Measurements from ENCODE around the gene GMEB1.
"Not testable (repeated sequence)": the region's sequence is repeated elsewhere in the genome, so short reads cannot be mapped to it uniquely, and the experiment has no call there.

Gene GMEB1

DNA sequence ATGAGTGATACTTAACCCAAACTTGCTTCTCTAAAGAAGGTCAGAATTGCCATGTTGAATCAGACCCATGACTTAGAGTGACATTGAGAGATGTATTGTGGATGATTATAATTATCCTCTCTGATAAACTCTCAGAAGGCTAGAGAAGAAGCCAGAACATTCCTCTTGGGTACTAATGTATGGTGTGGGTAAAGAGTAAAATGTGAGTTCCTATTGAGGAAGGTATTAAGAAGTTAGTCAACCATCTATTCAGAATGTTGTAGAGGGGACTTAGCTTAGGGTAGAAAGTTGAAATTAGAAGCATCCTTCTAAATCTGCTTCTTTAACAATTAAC, 7.3 kb downstream of the GMEB1 start:
- no peak for DNase-seq

DNA sequence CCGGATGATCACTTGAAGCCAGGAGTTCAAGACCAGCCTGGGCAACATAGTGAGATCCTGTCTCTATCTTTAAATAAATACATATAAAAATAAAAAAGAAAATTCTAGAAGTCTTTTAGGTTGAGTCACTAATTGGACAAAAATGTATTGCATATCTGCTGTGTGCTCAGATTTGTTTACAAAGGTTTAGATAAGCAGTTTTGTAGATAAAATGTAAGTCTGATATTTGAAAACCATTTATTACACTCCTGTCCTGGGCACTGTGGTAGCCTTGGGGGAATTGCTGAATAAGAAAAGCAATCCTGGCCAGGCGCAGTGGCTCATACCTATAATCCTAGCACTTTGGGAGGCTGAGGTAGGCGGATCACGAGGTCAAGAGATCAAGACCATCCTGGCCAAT, 11.6 kb downstream of the GMEB1 start:
- DNase-seq: no peak

DNA sequence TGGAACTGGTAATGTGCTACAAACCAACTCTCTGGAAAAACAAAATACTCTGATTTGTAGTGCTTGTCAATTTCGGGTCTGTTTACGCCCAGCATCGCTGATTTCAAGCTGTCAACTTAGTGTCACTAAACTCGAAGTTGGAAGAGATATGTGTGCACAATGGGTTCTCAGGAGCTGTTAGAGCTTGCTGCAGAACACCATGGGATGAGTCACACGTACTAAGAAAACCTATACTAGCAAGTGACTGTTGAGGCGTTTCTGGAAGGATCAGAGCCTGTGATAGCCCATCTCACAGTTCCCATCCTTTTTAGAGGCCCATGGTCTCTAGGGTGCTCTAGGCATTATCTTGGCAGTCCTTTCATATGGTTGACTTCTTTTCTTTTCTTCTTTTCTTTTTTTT, 14.3 kb downstream of the GMEB1 start:
- no peak for DNase-seq

DNA sequence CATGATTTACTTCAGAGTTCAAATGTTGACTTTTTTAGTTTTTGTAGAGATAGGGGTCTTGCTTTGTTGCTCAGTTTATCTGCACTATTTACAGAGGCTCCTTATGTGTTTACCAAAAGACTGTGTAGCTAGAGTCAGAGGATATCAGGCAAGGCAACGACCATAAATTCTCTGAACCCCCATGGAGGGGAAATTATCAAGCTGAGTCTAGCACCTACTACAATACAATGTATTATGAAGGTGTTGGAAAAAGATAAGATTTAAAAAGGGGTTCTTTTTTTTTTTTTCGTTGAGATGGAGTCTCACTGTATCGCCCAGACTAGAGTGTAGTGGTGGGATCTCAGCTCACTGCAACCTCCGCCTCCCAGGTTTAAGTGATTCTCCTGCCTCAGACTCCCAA, 16.4 kb downstream of the GMEB1 start:
- no peak for DNase-seq

DNA sequence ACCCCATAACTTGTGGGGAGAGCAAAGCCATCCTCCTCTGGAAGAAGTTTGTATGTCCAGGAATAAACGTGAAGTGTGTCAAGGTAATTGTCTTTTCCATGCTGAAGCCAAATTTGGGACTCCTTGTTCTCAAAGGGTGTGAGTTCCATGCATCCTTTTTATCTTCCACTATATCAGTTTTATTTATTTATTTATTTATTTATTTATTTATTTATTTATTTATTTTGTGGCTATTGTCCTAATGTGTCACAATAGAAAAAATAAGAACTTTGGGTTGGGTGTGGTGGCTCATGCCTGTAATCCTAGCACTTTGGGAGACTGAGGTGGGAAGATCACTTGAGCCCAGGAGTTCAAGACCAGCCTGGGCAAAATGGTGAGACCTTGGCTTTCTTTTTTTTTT, 23.0 kb downstream of the GMEB1 start:
- not testable (repeated sequence) for DNase-seq

DNA sequence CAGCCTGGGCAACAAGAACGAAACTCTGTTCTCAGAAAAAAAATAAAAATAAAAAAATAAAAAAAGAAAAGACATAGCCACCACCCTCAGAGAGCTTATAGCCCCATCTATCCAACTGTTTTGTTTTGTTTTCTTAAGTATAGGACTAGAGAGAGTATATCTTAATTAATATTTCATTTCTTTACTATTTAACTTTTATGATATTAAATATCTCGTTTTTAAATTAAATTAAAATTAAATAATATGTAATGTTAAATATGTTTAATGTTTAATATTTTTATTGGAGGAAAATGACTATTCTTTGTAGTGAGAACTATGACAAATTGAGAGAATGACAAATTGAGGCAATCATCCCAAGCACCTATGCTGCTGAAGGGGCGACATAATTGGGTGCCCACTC, 35.0 kb downstream of the GMEB1 start:
- no peak for DNase-seq

GRCh38 chr1:28716336-28716735, 47.8 kb downstream of the GMEB1 start:
- DNase-seq: no peak

GRCh38 chr1:28718166-28718565, 49.6 kb downstream of the GMEB1 start:
- no peak for DNase-seq

DNA sequence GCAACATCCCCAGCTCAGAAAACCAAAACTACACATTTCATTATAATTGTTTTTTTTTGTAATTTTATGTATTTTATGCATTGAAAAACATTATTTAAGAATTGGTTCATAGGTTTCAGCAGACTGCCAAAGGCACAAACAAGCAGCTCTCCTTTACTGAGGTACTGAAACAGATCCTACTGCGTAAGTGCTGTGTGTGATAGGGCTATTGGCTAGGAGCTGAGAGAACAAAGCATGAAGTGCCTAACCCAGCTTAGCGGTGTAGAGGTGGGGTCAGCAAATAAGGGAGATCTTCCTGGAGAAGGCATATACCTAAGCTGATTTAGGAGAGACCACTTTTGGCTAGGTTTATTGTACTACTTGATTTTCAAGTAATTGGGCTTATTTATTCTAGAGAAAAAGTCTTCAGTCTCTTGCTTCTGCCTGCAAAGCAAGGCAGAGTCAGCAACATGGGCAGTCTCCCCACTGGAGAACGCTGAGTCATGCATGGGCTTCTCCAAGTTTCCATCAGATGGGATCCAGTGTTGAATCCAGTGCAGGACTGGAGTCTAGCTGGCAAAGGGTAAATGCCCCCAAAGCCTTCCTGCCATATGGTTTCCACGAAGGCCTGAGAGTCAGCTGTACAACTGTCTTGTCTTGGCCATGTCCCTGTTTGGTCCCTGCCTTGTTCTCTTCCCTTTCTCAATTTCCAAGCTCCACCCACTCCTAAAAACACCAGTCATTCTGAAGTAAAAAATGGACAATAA, 50.2 kb downstream of the GMEB1 start:
- DNase-seq: no peak

DNA sequence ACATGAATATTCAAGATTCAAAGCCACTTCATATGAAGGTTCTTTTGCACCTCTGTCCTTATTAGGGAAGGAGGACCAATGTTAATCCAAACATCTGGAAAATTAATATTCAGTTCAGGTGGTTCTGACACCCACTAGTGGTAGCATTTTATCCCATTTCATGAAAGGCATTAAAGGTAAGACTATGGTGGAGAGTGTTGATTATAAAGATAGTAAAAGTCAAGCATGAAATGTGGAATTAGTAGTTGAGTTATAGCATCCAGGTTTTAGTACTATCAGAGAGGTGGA, 50.7 kb downstream of the GMEB1 start:
- no peak for DNase-seq

GRCh38 chr1:28720376-28720775, 51.8 kb downstream of the GMEB1 start:
- DNase-seq: no peak

- not testable (repeated sequence) for DNase-seq
Measured at GRCh38 chr1:28721927-28722326, 53.3 kb downstream of the GMEB1 start.

DNA sequence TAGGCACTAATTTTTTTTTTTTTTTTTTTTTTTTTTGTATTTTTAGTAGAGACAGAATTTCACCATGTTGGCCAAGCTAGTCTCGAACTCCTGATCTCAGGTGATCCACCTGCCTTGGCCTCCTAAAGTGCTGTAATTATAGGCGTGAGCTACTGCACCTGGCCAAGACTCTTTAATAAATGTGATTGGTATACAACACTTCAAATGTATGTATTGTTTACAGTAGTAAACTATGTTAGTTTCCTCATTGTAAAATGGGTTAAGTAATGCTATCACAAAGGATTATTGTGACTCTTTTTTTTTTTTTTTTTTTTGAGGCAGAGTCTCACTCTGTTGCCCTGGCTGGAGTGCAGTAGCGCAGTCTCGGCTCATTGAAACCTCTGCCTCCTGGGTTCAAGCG, 56.8 kb downstream of the GMEB1 start:
- not testable (repeated sequence) for DNase-seq

GRCh38 chr1:28735961-28736449, 67.4 kb downstream of the GMEB1 start:
- DNase-seq: no peak

DNA sequence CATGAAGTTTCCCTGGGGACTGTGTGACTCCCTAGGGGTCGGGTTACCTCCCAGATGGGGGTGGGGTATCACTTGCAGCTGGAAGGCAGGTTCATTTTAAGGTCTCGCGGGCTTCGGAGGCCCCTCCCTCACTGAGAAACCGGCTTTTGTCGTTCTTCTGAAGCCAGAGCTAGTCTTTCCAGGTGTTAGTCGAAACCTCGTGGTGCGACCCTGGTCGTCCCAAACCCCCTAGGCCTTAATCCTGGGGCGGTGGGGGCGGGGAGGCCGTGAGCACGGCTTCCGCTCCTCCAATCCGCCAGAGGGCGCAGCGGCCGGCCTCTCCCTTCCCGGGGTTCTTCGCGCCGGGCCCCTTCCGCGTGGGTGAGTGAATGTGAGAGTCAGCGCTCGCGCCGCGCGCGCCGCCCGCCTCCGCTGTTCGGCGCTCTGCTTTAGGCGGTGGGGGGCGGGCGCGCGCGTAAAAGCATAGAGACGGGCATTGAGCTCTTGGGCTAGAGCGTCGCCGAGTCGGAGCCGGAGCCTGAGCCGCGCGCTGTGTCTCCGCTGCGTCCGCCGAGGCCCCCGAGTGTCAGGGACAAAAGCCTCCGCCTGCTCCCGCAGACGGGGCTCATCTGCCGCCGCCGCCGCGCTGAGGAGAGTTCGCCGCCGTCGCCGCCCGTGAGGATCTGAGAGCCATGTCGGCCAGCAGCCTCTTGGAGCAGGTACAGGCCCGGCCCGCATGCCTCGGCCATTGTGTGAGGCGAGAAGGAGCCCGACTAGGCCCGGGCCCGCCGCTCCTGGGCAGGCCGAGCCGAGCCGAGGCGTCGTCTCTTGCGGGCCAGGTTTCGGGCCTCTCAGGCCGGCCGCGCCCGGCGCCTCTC, 68.1 kb downstream of the GMEB1 start, which contains the start of gene YTHDF2:
Gene YTHDF2, plus strand, starts transcription at position 491 of the 857 bp plus-strand sequence. Its CDS starts 181 bp downstream, at position 672.
- peak; percentile 96 for DNase-seq

- peak; percentile 58 for DNase-seq
Measured at GRCh38 chr1:28737307-28738132, 68.9 kb downstream of the GMEB1 start.

DNA sequence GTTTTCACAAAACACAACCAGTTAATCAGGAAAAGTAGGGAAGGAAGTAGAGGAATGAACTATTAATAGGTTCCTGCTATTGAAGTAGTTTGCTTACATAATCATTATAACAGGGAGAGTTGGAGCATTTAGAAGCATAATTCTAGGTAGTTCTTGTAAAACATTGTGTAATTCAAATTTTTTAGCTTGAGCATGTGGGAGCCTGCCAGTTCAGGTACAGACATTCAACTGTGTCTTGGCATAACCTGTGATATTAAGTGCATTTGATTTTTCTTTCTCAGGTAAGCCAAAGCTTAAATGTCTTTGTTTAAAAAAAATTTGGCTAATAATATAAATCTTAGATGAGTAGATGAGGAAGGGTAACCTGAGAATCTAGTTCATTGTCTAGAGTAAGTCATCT, 71.5 kb downstream of the GMEB1 start:
- DNase-seq: no peak

- no peak for DNase-seq
Measured at GRCh38 chr1:28744184-28744583, 75.6 kb downstream of the GMEB1 start.

DNA sequence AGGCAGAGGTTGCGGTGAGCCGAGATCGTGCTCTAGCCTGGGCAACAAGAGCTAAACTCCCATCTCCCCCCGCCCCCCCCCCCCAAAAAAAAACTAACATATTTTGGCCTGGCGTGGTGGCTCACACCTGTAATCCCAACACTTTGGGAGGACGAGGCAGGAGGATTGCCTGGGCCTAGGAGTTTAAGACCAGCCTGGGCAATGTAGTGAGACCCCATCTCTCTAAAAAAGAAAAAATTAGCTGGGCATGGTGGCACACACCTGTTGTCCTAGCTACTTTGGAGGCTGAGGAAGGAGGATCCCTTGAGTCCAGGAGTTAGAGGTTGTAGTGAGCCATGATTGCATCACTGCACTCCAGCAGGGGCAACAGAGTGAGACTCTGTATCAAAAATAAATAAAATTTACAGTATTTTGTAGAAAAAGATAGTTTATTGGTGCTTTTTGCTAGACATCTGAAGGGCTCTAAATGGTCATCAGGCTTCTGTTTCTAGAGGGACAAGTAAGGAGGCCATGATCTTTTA, 77.1 kb downstream of the GMEB1 start:
- DNase-seq: no peak

DNA sequence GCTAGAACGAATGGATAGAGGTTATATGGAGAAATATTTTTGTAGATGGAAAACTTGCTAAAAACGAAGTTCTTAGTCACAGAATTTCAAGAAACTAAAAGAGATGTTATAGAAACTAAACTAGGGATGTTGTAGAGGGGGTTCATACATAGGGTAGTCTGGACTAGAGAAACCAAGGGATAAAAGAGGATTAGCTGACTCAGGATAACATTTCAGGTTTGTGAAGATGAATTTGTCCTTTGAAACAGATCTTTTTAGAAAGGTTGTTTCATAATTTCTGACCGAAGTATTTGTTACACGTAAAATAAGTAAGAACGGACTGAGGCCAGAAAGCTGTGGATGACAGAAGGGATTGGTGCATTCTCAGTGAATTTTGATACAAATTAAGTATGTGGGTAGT, 81.7 kb downstream of the GMEB1 start:
- DNase-seq: no peak

DNA sequence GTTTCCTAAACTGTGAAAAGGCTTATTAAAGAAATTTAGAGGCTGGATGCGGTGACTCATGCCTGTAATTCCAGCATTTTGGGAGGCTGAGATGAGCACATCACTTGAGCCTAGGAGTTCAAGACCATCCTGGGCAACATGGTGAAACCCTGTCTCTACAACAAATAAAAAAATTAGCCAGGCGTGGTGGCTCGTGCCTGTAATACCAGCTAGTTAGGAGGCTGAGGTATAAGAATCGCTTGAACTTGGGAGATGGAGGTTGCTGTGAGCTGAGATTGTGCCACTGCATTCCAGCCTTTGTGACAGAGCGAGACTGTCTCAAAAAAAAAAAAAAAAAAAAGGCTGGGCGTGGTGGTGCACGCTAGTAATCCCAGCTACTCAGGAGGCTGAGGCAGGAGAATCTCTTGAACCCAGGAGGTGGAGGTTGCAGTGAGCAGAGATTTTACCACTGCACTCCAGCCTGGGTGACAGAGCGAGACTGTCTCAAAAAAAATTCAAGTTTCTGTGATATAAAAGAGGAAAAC, 82.2 kb downstream of the GMEB1 start:
- DNase-seq: not testable (repeated sequence)

GRCh38 chr1:28751315-28752060, 82.9 kb downstream of the GMEB1 start:
- no peak for DNase-seq
